GM18507 (cell line): Measurements from ENCODE around the gene NPIPA5.
"Not testable (repeated sequence)": the region's sequence is repeated elsewhere in the genome, so short reads cannot be mapped to it uniquely, and the experiment has no call there.

Source experiments
- DNase-seq: peaks from one replicate; pipeline ENCODE4 v3.0.0; 2011; ENCODE audit warnings: low read depth; ENCODE audit not compliant: insufficient read length; ENCODE audit errors: extremely low spot score
- FAIRE-seq: peaks from 2 replicates; lab custom pipeline; 2011; peaks lifted over from hg19 to GRCh38; lab: Jason Lieb, UNC

Gene NPIPA5

DNA sequence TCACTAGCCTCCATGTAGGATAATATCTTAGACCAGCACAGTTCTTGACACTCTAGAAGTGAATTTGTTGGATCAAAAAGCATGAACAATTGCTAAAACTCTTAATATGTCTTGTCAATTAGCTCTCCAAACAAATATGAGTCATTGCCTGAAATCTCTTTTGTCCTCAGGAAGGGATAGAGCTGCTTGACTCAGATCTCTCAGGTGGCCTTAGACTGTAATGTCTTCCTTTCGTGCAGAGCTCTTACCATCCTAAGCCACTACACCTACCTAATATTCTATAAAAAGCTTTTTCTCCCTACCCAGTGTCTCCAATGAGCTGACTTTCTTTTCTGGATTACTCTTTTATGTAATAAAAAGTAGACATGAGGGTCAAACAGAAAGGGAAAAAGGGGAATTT is 63.5 kb downstream of the NPIPA5 start:
- FAIRE-seq = not testable (repeated sequence)

More for the DNA sequence above, 63.5 kb downstream of the NPIPA5 start:
- not testable (repeated sequence) for DNase-seq
